ENCODE data around the gene PPP1R1C. TPM values are rescaled to one million over a fixed set of nuclear protein-coding genes. Genes with fewer than 3 reads are reported as not detected.

Gene PPP1R1C
- polyA plus RNA-seq, 1 experiment = 0.41 TPM

DNA sequence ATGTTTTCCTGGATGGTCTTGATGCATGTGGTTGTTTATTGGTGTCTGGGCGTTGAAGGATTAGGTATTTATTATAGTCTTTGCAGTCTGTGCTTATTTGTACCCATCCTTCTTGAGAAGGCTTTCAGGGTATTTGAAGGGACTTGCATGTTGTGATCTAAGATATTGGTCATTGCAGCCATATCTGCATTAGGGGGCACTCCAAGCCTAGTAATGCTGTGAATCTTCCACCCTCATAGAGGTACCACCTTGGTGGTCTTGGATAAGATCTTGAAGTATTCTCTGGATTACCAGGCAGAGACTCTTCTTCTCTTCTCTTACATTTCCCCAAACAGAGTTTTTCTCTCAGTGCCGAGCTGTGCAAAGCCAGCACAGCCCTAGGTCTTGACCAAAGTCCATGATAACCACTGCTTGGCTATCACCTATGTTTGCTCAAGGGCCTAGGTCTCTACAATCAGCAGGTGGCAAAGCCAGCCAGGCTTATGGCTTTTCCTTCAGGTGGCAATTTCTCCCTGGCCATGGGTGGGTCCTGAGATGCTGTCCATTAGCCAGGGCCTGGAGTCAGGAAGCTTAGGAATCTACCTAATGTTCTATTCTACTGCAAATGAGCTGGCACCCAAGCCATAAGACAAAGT, 15.4 kb upstream of the PPP1R1C start:
- DNase-seq (ENCODE audit: low read depth, low spot score) = no peak
- Histone ChIP-seq H3K27ac (ENCODE audit: low read depth, low read length) (no peak overlapping the region), H3K9me3 (ENCODE audit: control insufficient read depth, insufficient read depth, low read length) (no peaks in the 10 kb centered on the region; the same call in 1 of the 2 replicates), H3K4me3 (ENCODE audit: low read depth, low read length) (no peak overlapping the region), H3K27me3 (ENCODE audit: control insufficient read depth, insufficient read depth, low read length) (no peaks in the 10 kb centered on the region)
- TF ChIP-seq, protein P1, sequence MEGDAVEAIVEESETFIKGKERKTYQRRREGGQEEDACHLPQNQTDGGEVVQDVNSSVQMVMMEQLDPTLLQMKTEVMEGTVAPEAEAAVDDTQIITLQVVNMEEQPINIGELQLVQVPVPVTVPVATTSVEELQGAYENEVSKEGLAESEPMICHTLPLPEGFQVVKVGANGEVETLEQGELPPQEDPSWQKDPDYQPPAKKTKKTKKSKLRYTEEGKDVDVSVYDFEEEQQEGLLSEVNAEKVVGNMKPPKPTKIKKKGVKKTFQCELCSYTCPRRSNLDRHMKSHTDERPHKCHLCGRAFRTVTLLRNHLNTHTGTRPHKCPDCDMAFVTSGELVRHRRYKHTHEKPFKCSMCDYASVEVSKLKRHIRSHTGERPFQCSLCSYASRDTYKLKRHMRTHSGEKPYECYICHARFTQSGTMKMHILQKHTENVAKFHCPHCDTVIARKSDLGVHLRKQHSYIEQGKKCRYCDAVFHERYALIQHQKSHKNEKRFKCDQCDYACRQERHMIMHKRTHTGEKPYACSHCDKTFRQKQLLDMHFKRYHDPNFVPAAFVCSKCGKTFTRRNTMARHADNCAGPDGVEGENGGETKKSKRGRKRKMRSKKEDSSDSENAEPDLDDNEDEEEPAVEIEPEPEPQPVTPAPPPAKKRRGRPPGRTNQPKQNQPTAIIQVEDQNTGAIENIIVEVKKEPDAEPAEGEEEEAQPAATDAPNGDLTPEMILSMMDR (IDR thresholded peaks at IDR 0.05; ENCODE audit: low read depth, low read length) = no peak
- ChIA-PET POLR2A (no interaction called here), CTCF (interaction anchor here (1.3 kb wide), 1 partner anchor 16 kb away, joined by 5 read pairs; no protein-coding TSS in a partner anchor)

DNA sequence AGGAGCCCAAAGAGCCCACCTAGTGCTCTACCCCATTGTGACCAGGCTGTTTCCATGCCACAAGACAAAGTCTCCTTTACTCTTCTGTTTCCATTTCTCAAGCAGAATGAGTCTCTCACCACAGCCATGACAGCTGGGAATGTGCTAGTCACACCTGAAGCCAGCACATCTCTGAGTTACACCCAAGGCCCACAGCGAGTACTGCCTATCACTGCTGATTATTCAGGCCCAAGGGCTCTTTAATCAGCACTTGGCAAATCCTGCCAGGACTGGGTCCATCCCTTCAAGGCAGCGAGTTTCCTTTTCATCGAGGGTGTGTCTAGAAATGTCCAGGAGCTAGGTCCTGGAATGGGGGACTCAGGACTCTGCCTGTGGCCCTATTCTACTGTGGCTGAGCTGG, 14.6 kb upstream of the PPP1R1C start:
- TF ChIP-seq, protein P1 (IDR thresholded peaks at IDR 0.05; ENCODE audit: low read depth, low read length) = no peak
- no peak overlapping the region for H3K4me3 ChIP-seq (ENCODE audit: low read depth, low read length)
- H3K9me3 ChIP-seq (ENCODE audit: control insufficient read depth, insufficient read depth, low read length) = no peaks in the 10 kb centered on the region; the same call in 1 of the 2 replicates
- CTCF ChIA-PET = interaction anchor here (1.3 kb wide), 1 partner anchor 16 kb away, joined by 5 read pairs; no protein-coding TSS in a partner anchor
- no peak for DNase-seq (ENCODE audit: low read depth, low spot score)
- POLR2A ChIA-PET = no interaction called here
- no peaks in the 10 kb centered on the region for H3K27me3 ChIP-seq (ENCODE audit: control insufficient read depth, insufficient read depth, low read length)
- H3K27ac ChIP-seq (ENCODE audit: low read depth, low read length) = no peak overlapping the region

DNA sequence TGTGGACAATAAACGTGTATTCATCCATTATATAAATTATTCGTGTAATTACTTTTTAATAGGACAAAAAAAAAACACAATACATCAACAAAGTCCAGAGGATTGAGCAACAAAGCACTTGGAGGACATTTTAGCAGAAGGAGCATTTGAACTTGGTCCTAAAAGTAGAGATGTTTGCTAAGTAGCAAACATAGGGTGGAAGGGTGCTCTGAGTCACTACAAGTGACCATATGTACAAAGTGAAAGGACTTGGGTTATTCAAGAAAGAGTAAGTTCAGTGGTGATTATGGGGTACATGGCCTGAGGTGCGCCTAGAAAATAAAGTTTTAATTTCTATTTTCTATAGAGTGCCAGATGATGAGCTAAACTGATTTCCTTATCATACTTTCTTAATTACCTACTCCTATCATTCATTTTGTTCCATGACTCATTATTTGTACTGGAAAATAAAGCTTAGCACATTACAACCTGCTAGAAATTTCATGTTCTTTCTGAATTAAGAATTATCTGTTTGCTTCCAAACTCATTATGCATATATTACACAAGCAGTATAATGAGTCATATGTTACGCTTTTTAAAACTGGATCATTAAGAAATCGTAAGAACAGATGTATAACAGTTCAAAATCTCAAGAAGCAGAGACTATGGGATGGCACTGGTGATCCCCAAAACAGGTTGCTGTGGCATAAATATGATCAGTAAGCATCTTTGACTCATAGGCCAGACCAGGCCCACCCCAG, 13.1 kb upstream of the PPP1R1C start:
- no peak for DNase-seq (ENCODE audit: low read depth, low spot score)
- H3K27ac ChIP-seq (ENCODE audit: low read depth, low read length) = no peak overlapping the region
- TF ChIP-seq, protein P1 (IDR thresholded peaks at IDR 0.05; ENCODE audit: low read depth, low read length) = no peak
- ChIA-PET CTCF (interaction anchor here (1.1 kb wide), 1 partner anchor 19 kb away, joined by 3 read pairs; no protein-coding TSS in a partner anchor), POLR2A (no interaction called here)
- no peaks in the 10 kb centered on the region for H3K27me3 ChIP-seq (ENCODE audit: control insufficient read depth, insufficient read depth, low read length)
- H3K9me3 ChIP-seq (ENCODE audit: control insufficient read depth, insufficient read depth, low read length) = no peaks in the 10 kb centered on the region; the same call in 1 of the 2 replicates
- no peak overlapping the region for H3K4me3 ChIP-seq (ENCODE audit: low read depth, low read length)

DNA sequence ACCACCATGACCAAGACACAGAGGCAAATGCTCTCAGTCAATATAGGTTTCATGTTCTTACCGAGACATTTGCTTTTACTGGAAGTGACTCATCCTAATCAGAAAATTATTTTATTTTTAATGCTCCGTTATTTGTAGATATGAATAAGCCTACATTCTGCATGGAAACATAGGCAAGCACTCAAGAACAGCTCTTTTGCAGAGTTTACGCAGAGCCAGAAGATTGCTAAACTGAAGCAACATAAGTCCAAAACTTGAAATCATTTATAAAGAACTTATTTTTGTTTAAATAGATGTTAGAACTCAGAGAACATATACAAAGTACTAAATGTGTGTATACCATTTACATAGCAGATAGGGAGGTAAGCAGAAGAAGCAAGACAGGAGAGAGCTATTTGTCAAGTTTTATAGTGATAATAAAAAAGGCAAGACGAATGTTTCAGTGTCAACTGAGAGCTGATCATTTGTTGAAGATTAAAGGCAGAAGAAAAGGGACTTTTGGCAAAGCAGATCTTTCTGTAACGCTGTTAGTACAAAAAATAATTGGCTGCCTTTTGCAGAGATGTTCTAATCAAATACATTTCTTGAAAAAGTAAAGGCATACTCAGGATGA, 12.4 kb upstream of the PPP1R1C start:
- TF ChIP-seq, protein P1 (IDR thresholded peaks at IDR 0.05; ENCODE audit: low read depth, low read length) = no peak
- DNase-seq (ENCODE audit: low read depth, low spot score) = no peak
- H3K9me3 ChIP-seq (ENCODE audit: control insufficient read depth, insufficient read depth, low read length) = no peaks in the 10 kb centered on the region; the same call in 1 of the 2 replicates
- ChIA-PET CTCF (interaction anchor here (1.1 kb wide), 1 partner anchor 20 kb away, joined by 3 read pairs; no protein-coding TSS in a partner anchor), POLR2A (no interaction called here)
- no peak overlapping the region for H3K27ac ChIP-seq (ENCODE audit: low read depth, low read length)
- no peaks in the 10 kb centered on the region for H3K27me3 ChIP-seq (ENCODE audit: control insufficient read depth, insufficient read depth, low read length)
- no peak overlapping the region for H3K4me3 ChIP-seq (ENCODE audit: low read depth, low read length)

Measured in AG04450 (cell line).